ENCODE measurements around the gene IPO4. TPM values are rescaled to one million over a fixed set of nuclear protein-coding genes. Genes with fewer than 3 reads are reported as not detected.

IPO4 gene
- total and polyA plus RNA-seq, 2 of the 13 experiments (the other 11 are each of a cell fraction or from before 2014, with no cell fraction given), result 39.0 to 179 TPM

DNA sequence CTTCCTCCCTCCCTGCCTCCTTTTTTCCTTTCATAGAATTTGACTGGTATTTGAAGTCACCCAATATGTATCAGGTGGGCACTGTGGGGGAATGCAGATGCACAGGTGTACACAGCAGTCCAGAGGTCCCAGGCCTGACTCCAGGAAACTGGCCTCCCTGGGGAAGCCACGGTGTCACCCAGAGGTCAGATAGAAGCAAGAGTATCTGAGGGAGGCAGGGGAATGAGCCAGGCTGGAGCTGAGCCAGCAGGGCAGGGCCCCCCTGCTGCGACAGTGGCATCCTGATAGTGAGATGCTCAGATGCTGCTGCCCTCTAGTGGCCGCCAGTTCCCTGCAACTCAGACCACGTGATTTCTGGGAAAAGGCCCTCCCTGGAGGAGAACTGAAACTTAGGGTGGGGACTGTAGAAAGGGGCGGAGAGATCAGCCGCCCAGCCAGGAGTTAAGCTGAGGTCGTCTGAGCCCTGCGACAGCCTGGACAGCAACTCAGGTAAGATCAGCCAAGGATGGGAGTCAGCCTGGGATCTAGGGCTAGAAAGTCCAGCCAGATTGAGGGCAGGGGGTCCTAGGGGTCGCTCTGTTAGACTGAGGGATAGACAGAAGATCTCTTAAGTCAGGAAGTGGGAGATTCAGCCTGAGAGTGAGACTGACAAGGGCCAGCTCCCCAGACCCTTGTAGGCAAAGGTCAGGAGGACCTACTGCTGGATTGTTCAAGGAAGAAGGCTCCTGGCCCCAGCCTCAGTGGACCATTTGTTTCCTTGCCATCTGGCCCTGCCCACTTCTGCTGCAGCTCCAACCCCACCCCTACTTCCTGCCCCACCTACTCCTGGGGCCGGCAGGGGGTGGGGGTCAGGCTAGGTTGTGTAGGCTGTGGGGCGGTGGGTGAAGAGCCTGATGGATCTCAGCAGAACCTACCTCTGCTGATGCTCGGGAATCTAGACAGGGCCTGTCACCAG lies 27.5 kb downstream of the IPO4 start, which contains the start of gene IRF9 (continued):
- peak; percentile 72; the same call in 1 of the 2 replicates for TF ChIP-seq EEA1 (CRISPR knock-in tag; IDR thresholded peaks at IDR 0.05; ENCODE audit: borderline replicate concordance)
- TF ChIP-seq, protein P1, sequence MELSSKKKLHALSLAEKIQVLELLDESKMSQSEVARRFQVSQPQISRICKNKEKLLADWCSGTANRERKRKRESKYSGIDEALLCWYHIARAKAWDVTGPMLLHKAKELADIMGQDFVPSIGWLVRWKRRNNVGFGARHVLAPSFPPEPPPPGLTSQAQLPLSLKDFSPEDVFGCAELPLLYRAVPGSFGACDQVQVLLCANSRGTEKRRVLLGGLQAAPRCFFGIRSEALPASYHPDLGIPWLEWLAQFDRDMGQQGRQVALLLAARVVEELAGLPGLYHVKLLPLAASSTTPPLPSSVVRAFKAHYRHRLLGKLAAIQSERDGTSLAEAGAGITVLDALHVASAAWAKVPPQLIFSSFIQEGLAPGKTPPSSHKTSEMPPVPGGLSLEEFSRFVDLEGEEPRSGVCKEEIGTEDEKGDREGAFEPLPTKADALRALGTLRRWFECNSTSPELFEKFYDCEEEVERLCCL (CRISPR knock-in tag; IDR thresholded peaks at IDR 0.05; ENCODE audit: borderline replicate concordance), result peak; percentile 80; the same call in 1 of the 2 replicates
- TF ChIP-seq REL (CRISPR knock-in tag; conservative IDR thresholded peaks at IDR 0.05), result peak; percentile 70; the same call in 1 of the 2 replicates
- TF ChIP-seq, protein P2, sequence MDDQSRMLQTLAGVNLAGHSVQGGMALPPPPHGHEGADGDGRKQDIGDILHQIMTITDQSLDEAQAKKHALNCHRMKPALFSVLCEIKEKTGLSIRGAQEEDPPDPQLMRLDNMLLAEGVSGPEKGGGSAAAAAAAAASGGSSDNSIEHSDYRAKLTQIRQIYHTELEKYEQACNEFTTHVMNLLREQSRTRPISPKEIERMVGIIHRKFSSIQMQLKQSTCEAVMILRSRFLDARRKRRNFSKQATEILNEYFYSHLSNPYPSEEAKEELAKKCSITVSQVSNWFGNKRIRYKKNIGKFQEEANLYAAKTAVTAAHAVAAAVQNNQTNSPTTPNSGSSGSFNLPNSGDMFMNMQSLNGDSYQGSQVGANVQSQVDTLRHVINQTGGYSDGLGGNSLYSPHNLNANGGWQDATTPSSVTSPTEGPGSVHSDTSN (CRISPR knock-in tag; IDR thresholded peaks at IDR 0.05; ENCODE audit: borderline replicate concordance), result no peak
- TF ChIP-seq WIZ (CRISPR knock-in tag; IDR thresholded peaks at IDR 0.05), result peak; percentile 83; the same call in 1 of the 2 replicates
- TF ChIP-seq CHD4 (IDR thresholded peaks at IDR 0.05; ENCODE audit: borderline replicate concordance, low read length), result no peak
- peak; percentile 84; the same call in 1 of the 2 replicates for TF ChIP-seq ZNF292 (CRISPR knock-in tag; IDR thresholded peaks at IDR 0.05; ENCODE audit: borderline replicate concordance, low read depth)
- no peak for TF ChIP-seq ATM (IDR thresholded peaks at IDR 0.05; ENCODE audit: borderline replicate concordance)
- peak; percentile 100 for TF ChIP-seq XRCC5 (optimal IDR thresholded peaks at IDR 0.05; ENCODE audit: low read length)
- TF ChIP-seq NPAS2 (CRISPR knock-in tag; IDR thresholded peaks at IDR 0.05; ENCODE audit: borderline replicate concordance), result no peak
- TF ChIP-seq, protein P3, sequence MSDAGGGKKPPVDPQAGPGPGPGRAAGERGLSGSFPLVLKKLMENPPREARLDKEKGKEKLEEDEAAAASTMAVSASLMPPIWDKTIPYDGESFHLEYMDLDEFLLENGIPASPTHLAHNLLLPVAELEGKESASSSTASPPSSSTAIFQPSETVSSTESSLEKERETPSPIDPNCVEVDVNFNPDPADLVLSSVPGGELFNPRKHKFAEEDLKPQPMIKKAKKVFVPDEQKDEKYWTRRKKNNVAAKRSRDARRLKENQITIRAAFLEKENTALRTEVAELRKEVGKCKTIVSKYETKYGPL (CRISPR knock-in tag; IDR thresholded peaks at IDR 0.05), result no peak; the same call in 1 of the 2 replicates
- 0 out of 2 replicates have a peak, but pooled peaks have one; percentile 87 for TF ChIP-seq ZBTB42 (CRISPR knock-in tag; IDR thresholded peaks at IDR 0.05)
- TF ChIP-seq ZNF496 (CRISPR knock-in tag; IDR thresholded peaks at IDR 0.05; ENCODE audit: insufficient replicate concordance), result no peak
- TF ChIP-seq, protein P4, sequence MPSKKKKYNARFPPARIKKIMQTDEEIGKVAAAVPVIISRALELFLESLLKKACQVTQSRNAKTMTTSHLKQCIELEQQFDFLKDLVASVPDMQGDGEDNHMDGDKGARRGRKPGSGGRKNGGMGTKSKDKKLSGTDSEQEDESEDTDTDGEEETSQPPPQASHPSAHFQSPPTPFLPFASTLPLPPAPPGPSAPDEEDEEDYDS (CRISPR knock-in tag; IDR thresholded peaks at IDR 0.05), result peak; percentile 91
- TF ChIP-seq TBP (CRISPR knock-in tag; IDR thresholded peaks at IDR 0.05), result peak; percentile 18; the same call in 1 of the 2 replicates
- peak; percentile 88 for TF ChIP-seq ZNF83 (CRISPR knock-in tag; IDR thresholded peaks at IDR 0.05; ENCODE audit: borderline replicate concordance)
- TF ChIP-seq, protein P5, sequence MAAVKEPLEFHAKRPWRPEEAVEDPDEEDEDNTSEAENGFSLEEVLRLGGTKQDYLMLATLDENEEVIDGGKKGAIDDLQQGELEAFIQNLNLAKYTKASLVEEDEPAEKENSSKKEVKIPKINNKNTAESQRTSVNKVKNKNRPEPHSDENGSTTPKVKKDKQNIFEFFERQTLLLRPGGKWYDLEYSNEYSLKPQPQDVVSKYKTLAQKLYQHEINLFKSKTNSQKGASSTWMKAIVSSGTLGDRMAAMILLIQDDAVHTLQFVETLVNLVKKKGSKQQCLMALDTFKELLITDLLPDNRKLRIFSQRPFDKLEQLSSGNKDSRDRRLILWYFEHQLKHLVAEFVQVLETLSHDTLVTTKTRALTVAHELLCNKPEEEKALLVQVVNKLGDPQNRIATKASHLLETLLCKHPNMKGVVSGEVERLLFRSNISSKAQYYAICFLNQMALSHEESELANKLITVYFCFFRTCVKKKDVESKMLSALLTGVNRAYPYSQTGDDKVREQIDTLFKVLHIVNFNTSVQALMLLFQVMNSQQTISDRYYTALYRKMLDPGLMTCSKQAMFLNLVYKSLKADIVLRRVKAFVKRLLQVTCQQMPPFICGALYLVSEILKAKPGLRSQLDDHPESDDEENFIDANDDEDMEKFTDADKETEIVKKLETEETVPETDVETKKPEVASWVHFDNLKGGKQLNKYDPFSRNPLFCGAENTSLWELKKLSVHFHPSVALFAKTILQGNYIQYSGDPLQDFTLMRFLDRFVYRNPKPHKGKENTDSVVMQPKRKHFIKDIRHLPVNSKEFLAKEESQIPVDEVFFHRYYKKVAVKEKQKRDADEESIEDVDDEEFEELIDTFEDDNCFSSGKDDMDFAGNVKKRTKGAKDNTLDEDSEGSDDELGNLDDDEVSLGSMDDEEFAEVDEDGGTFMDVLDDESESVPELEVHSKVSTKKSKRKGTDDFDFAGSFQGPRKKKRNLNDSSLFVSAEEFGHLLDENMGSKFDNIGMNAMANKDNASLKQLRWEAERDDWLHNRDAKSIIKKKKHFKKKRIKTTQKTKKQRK (IDR thresholded peaks at IDR 0.05; ENCODE audit: low read length), result no peak
- TF ChIP-seq MTF2 (CRISPR knock-in tag; IDR thresholded peaks at IDR 0.05; ENCODE audit: borderline replicate concordance), result no peak; the same call in 1 of the 2 replicates

Data from HepG2 (cell line).